Ovary (tissue), 3 donors: ENCODE measurements around the gene ZRANB1.

ENCODE experiments used
- EP300 ChIP-seq: sonication (generic); formaldehyde crosslinking; IDR thresholded peaks from one replicate; pipeline ENCODE4 v1.6.1; 2017; ENCODE audit warnings: antibody characterized with exemption
- POLR2A ChIP-seq: fragments of 450-650 bp; IDR thresholded peaks from one replicate; pipeline ENCODE4 v1.6.1; 2017; ENCODE audit warnings: antibody characterized with exemption, mild to moderate bottlenecking, moderate library complexity
- TF ChIP-seq, protein P1 (sequence below), 3 donors: fragments of 450-650 bp in 2 of 3; fragments of 200-600 bp in 1 of 3; IDR thresholded peaks; one replicate each; pipeline versions ENCODE4 v1.5.1 to v1.8.0; 2016 to 2022; ENCODE audit warnings: antibody characterized with exemption in 3 of 3, mild to moderate bottlenecking in 1 of 3
- donor health status: DM: no; HTN: no; CAD: no.

- TF ChIP-seq, protein P1, sequence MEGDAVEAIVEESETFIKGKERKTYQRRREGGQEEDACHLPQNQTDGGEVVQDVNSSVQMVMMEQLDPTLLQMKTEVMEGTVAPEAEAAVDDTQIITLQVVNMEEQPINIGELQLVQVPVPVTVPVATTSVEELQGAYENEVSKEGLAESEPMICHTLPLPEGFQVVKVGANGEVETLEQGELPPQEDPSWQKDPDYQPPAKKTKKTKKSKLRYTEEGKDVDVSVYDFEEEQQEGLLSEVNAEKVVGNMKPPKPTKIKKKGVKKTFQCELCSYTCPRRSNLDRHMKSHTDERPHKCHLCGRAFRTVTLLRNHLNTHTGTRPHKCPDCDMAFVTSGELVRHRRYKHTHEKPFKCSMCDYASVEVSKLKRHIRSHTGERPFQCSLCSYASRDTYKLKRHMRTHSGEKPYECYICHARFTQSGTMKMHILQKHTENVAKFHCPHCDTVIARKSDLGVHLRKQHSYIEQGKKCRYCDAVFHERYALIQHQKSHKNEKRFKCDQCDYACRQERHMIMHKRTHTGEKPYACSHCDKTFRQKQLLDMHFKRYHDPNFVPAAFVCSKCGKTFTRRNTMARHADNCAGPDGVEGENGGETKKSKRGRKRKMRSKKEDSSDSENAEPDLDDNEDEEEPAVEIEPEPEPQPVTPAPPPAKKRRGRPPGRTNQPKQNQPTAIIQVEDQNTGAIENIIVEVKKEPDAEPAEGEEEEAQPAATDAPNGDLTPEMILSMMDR (IDR thresholded peaks at IDR 0.05), result no peak
- TF ChIP-seq POLR2A (no peak), EP300 (no peak)
These were observed 78.9 kb downstream of the ZRANB1 start for GRCh38 chr10:125020871-125021270.
